Measurements from ENCODE around the gene SAP30BP. TPM values are rescaled to one million over a fixed set of nuclear protein-coding genes. Genes with fewer than 3 reads are reported as not detected.

SAP30BP gene
- total RNA-seq, 4 donors from 2014 or later: 65.3 to 117 (median 101) TPM

GRCh38 chr17:75723171-75723930 is 56.2 kb downstream of the SAP30BP start:
- Histone ChIP-seq H3K9me3 (no peaks in the 10 kb centered on the region), H3K4me3 (peak overlapping the region in 2 of 4 donors; percentile 65 to 71), H3K4me1 (peaks cover 0 to 19% (median 9%) of the 10 kb centered on the region in 4 donors), H3K36me3 (peaks cover 0 to 40% (median 0%) of the 10 kb centered on the region in 3 donors), H3K27me3 (no peaks in the 10 kb centered on the region), H3K27ac (peak overlapping the region in 3 of 4 donors; percentile 89 to 96 (median 94))
- peak in 2 of 3 donors; percentile 88 to 89 for DNase-seq
- peak in 2 of 6 experiments; percentile 2 to 8 for TF ChIP-seq CTCF (IDR thresholded peaks at IDR 0.05)
- peak; percentile 96 to 99 for TF ChIP-seq POLR2A (IDR thresholded peaks at IDR 0.05)

GRCh38 chr17:75724016-75725003 is 57.2 kb downstream of the SAP30BP start:
- Histone ChIP-seq H3K9me3 (no peaks in the 10 kb centered on the region), H3K4me1 (peaks cover 0 to 19% (median 9%) of the 10 kb centered on the region in 4 donors), H3K36me3 (peaks cover 0 to 46% (median 0%) of the 10 kb centered on the region in 3 donors), H3K27me3 (no peaks in the 10 kb centered on the region), H3K4me3 (peak overlapping the region in 2 of 4 donors; percentile 65 to 71), H3K27ac (peak overlapping the region in 3 of 4 donors; percentile 89 to 96 (median 94))
- no peak for TF ChIP-seq POLR2A (IDR thresholded peaks at IDR 0.05)
- no peak for TF ChIP-seq CTCF (IDR thresholded peaks at IDR 0.05)
- no peak for DNase-seq

GRCh38 chr17:75725504-75725903 is 58.4 kb downstream of the SAP30BP start:
- no peak overlapping the region for H3K4me3 ChIP-seq
- H3K4me1 ChIP-seq: peaks cover 0 to 19% (median 8%) of the 10 kb centered on the region in 4 donors
- DNase-seq: no peak
- TF ChIP-seq POLR2A (IDR thresholded peaks at IDR 0.05) (no peak), CTCF (IDR thresholded peaks at IDR 0.05) (no peak)
- no peaks in the 10 kb centered on the region for H3K9me3 ChIP-seq
- H3K36me3 ChIP-seq: peaks cover 0 to 58% (median 0%) of the 10 kb centered on the region in 3 donors
- H3K27me3 ChIP-seq: no peaks in the 10 kb centered on the region
- H3K27ac ChIP-seq: no peak overlapping the region

- Histone ChIP-seq H3K27me3 (no peaks in the 10 kb centered on the region), H3K36me3 (peaks cover 0 to 74% (median 0%) of the 10 kb centered on the region in 3 donors), H3K27ac (no peak overlapping the region), H3K4me3 (no peak overlapping the region), H3K4me1 (peaks cover 0 to 28% (median 0%) of the 10 kb centered on the region in 4 donors), H3K9me3 (no peaks in the 10 kb centered on the region)
- no peak for DNase-seq
- TF ChIP-seq CTCF (IDR thresholded peaks at IDR 0.05): no peak
- no peak for TF ChIP-seq POLR2A (IDR thresholded peaks at IDR 0.05)
Observed at GRCh38 chr17:75727391-75727790, 60.3 kb downstream of the SAP30BP start.

- H3K4me1 ChIP-seq: peaks cover 0 to 29% (median 0%) of the 10 kb centered on the region in 4 donors
- H3K36me3 ChIP-seq: peaks cover 0 to 82% (median 0%) of the 10 kb centered on the region in 3 donors
- H3K9me3 ChIP-seq: no peaks in the 10 kb centered on the region
- no peak for TF ChIP-seq POLR2A (IDR thresholded peaks at IDR 0.05)
- TF ChIP-seq CTCF (IDR thresholded peaks at IDR 0.05): no peak
- no peak overlapping the region for H3K4me3 ChIP-seq
- H3K27ac ChIP-seq: no peak overlapping the region
- DNase-seq: no peak
- no peaks in the 10 kb centered on the region for H3K27me3 ChIP-seq
Observed at GRCh38 chr17:75729351-75729750, 62.2 kb downstream of the SAP30BP start.

All from Peyer's patch (tissue), 4 donors.